Esophagus squamous epithelium (tissue), 4 donors: ENCODE data around the gene OBP2B.

Experiments
- CTCF ChIP-seq, 6 experiments: fragments of 450-650 bp in 4 of 6; fragments of 200-600 bp in 2 of 6; sonication (generic) in 2 of 6; IDR thresholded peaks; one replicate each; pipeline ENCODE4 v1.5.1; 2016 to 2019; ENCODE audit warnings: antibody characterized with exemption in 6 of 6, mild to moderate bottlenecking in 4 of 6, moderate library complexity in 4 of 6
- POLR2A ChIP-seq, 4 donors: fragments of 450-650 bp; IDR thresholded peaks; one replicate each; pipeline ENCODE4 v1.6.1; 2017; ENCODE audit warnings: antibody characterized with exemption in 4 of 4, mild to moderate bottlenecking in 4 of 4, moderate library complexity in 3 of 4

GRCh38 chr9:133230093-133230492 lies 21.0 kb upstream of the OBP2B start:
- no peak for TF ChIP-seq CTCF (IDR thresholded peaks at IDR 0.05)
- TF ChIP-seq POLR2A (IDR thresholded peaks at IDR 0.05), result no peak
